Skeletal muscle tissue (tissue), 4 donors: ENCODE measurements around the gene EDAR. TPM values are rescaled to one million over a fixed set of nuclear protein-coding genes. Genes with fewer than 3 reads are reported as not detected.

Source experiments
- H3K27ac ChIP-seq: one replicate; pipeline ENCODE4 v1.7.0; 2013; ENCODE audit warnings: mild to moderate bottlenecking, low read depth, low read length, inconsistent platforms
- H3K27me3 ChIP-seq, 3 donors: one replicate each; pipeline ENCODE4 v1.7.0; 2013; ENCODE audit warnings: low read length in 3 of 3; ENCODE audit not compliant: control insufficient read depth in 3 of 3, insufficient read depth in 3 of 3
- H3K36me3 ChIP-seq, 3 donors: one replicate each; pipeline ENCODE4 v1.7.0; 2013; ENCODE audit warnings: low read length in 3 of 3; ENCODE audit not compliant: control insufficient read depth in 3 of 3, insufficient read depth in 3 of 3
- H3K4me1 ChIP-seq, 3 donors: one replicate each; pipeline ENCODE4 v1.7.0; 2013; ENCODE audit warnings: low read length in 3 of 3, mild to moderate bottlenecking in 3 of 3; ENCODE audit not compliant: control insufficient read depth in 3 of 3, insufficient read depth in 3 of 3
- H3K4me3 ChIP-seq, 3 donors: one replicate each; pipeline ENCODE4 v1.7.0; 2013; ENCODE audit warnings: low read length in 3 of 3
- H3K9ac ChIP-seq, 3 donors: one replicate each; pipeline ENCODE4 v1.7.0; 2013; ENCODE audit warnings: low read length in 3 of 3, mild to moderate bottlenecking in 3 of 3, moderate library complexity in 2 of 3, low read depth in 1 of 3
- H3K9me3 ChIP-seq, 3 donors: one replicate each; pipeline ENCODE4 v1.7.0; 2013; ENCODE audit warnings: low read length in 3 of 3; ENCODE audit not compliant: control insufficient read depth in 3 of 3
- total RNA-seq: library from RNA; depleted of rRNA; stranded (reverse); fragments of >200 nt; gene quantifications from one replicate; pipeline ENCODE4 v1.2.3, GENCODE V29; 2014
- donor health status: Osteomylitis.

EDAR gene
- total RNA-seq, 1 donor from 2014 or later: not detected

DNA sequence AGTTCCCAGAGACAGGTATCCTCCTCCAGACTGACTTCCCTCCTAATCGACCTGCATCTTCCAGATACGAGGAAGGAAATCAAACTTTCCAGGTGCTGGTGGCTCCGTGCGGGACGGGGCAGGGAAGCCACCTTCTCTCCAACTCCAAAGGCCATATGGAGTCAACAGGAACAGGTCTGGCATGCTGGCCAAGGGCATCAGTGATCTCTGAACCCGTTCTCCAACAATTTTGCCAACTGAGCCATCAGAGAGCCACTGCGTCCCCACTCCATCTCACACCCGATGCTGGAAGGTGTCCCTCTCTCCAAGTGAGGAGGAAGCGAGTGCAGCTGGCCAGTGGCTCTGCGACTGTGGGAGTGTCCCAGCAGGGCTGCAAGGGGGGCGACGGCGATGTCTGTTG is 5.4 kb downstream of the EDAR start:
- Histone ChIP-seq H3K4me1 (peaks cover 0 to 9% (median 6%) of the 10 kb centered on the region in 3 donors), H3K9ac (no peak overlapping the region), H3K27me3 (peaks cover 31 to 50% (median 43%) of the 10 kb centered on the region in 3 donors), H3K9me3 (no peaks in the 10 kb centered on the region), H3K4me3 (no peak overlapping the region), H3K36me3 (no peaks in the 10 kb centered on the region), H3K27ac (no peak overlapping the region)

DNA sequence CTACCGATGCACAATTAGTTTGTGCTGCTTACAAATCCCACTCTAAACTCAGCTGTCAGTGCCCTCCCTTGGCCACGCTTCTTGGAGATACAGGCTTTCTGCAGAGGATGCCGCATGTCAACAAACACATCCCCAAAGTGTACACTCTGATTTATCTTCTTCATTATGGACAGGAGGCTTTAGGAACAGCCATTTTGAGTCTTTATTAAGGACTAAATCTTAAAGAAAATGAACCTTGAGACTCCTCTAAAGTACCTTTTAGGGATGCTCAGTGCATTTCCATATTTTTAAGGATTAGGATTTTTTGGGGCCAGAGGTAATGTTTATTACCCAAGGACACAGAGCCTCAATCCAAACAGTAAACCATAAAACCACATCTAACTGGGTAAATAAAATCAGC is 6.0 kb downstream of the EDAR start:
- Histone ChIP-seq H3K4me1 (peaks cover 0 to 4% (median 3%) of the 10 kb centered on the region in 3 donors), H3K4me3 (no peak overlapping the region), H3K36me3 (no peaks in the 10 kb centered on the region), H3K27ac (no peak overlapping the region), H3K9ac (no peak overlapping the region), H3K9me3 (no peaks in the 10 kb centered on the region), H3K27me3 (peaks cover 30 to 45% (median 38%) of the 10 kb centered on the region in 3 donors)

DNA sequence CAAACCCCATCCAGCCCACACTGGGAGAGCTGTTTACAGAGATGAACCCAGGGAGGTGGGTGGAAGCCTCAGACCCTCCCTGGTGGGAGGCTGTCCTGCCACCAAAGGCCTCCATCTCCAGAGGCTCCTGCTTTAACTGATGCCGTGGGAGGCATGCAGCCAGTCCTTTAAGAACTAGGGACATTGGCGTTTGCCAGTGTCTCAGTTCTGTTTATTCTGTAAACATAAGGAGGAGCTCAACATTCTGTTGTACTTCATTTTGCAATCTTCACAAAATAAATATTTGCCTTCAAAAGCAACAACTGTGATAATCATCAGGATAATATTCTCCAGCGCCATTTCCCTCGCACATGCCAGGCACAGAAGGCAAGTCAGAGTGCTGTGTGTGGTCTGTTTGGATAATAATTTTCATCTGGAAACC is 6.8 kb downstream of the EDAR start:
- peaks cover 27 to 39% (median 35%) of the 10 kb centered on the region in 3 donors for H3K27me3 ChIP-seq
- no peak overlapping the region for H3K4me3 ChIP-seq
- no peaks in the 10 kb centered on the region for H3K9me3 ChIP-seq
- no peaks in the 10 kb centered on the region for H3K4me1 ChIP-seq
- no peak overlapping the region for H3K9ac ChIP-seq
- H3K27ac ChIP-seq: no peak overlapping the region
- H3K36me3 ChIP-seq: no peaks in the 10 kb centered on the region

GRCh38 chr2:108981846-108982245 is 7.2 kb downstream of the EDAR start:
- no peak overlapping the region for H3K4me3 ChIP-seq
- H3K9me3 ChIP-seq: no peaks in the 10 kb centered on the region
- H3K9ac ChIP-seq: no peak overlapping the region
- H3K4me1 ChIP-seq: no peaks in the 10 kb centered on the region
- H3K27ac ChIP-seq: no peak overlapping the region
- H3K36me3 ChIP-seq: no peaks in the 10 kb centered on the region
- peaks cover 27 to 35% (median 35%) of the 10 kb centered on the region in 3 donors for H3K27me3 ChIP-seq

GRCh38 chr2:108980076-108980475 is 8.9 kb downstream of the EDAR start:
- no peaks in the 10 kb centered on the region for H3K4me1 ChIP-seq
- H3K9me3 ChIP-seq: no peaks in the 10 kb centered on the region
- H3K36me3 ChIP-seq: no peaks in the 10 kb centered on the region
- H3K27me3 ChIP-seq: peaks cover 21 to 35% (median 27%) of the 10 kb centered on the region in 3 donors
- no peak overlapping the region for H3K9ac ChIP-seq
- H3K4me3 ChIP-seq: no peak overlapping the region
- H3K27ac ChIP-seq: no peak overlapping the region

DNA sequence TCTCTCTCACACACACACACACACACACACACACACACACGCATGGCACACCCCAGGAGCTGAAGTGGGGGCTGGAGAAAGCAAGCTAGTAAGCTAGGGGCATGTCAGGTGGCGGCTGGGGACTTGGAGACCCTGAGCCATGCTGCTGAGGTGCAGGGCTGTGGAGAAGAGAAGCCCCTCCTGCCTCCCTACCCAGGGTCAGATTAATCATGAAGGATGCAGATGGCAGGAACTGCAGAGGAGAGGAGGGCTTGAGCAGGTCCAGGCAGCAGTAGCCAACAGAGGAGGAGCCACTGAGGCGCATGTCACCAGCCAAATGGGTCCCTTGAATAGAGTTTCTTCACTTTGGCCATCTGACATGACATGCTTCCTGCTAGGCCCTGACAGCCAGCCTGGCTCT is 9.6 kb downstream of the EDAR start:
- Histone ChIP-seq H3K4me1 (no peaks in the 10 kb centered on the region), H3K27me3 (peaks cover 25 to 31% (median 26%) of the 10 kb centered on the region in 3 donors), H3K27ac (no peak overlapping the region), H3K4me3 (no peak overlapping the region), H3K9ac (no peak overlapping the region), H3K9me3 (no peaks in the 10 kb centered on the region), H3K36me3 (no peaks in the 10 kb centered on the region)

DNA sequence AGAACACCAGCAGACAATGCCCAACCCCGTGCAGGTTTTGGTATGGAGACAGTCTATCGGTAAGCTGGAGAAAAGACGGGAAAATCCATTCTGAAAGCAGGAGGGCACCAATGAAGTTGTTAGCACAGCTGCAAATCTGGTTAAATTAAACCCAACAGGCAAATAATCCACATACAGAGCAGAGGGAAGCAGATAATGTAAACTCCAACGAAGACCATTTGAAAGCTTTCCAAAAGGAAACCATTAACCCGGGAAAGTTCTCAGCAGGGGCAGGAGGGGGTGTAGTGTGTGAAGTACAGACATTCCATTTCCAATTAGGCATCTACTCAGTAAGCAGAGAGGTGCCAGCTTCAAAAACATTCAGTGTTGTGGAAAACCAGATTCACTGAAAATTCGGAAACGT is 10.3 kb downstream of the EDAR start:
- Histone ChIP-seq H3K27ac (no peak overlapping the region), H3K36me3 (no peaks in the 10 kb centered on the region), H3K9me3 (no peaks in the 10 kb centered on the region), H3K27me3 (peaks cover 20 to 27% (median 24%) of the 10 kb centered on the region in 3 donors), H3K9ac (no peak overlapping the region), H3K4me3 (no peak overlapping the region), H3K4me1 (no peaks in the 10 kb centered on the region)

GRCh38 chr2:108975613-108976435 is 13.2 kb downstream of the EDAR start:
- H3K4me3 ChIP-seq: no peak overlapping the region
- no peak overlapping the region for H3K27ac ChIP-seq

GRCh38 chr2:108974674-108975073 is 14.3 kb downstream of the EDAR start:
- no peak overlapping the region for H3K9ac ChIP-seq
- no peaks in the 10 kb centered on the region for H3K36me3 ChIP-seq
- no peak overlapping the region for H3K27ac ChIP-seq
- H3K27me3 ChIP-seq: peaks cover 4 to 11% (median 9%) of the 10 kb centered on the region in 3 donors
- H3K4me3 ChIP-seq: no peak overlapping the region
- H3K4me1 ChIP-seq: no peaks in the 10 kb centered on the region
- H3K9me3 ChIP-seq: no peaks in the 10 kb centered on the region

More at GRCh38 chr2:108975613-108976435, 13.2 kb downstream of the EDAR start:
- Histone ChIP-seq H3K9ac (no peak overlapping the region), H3K9me3 (no peaks in the 10 kb centered on the region), H3K36me3 (no peaks in the 10 kb centered on the region), H3K27me3 (peaks cover 7 to 15% (median 15%) of the 10 kb centered on the region in 3 donors), H3K4me1 (no peaks in the 10 kb centered on the region)

- Histone ChIP-seq H3K27me3 (peaks cover 0 to 9% (median 7%) of the 10 kb centered on the region in 3 donors), H3K9ac (no peak overlapping the region), H3K36me3 (no peaks in the 10 kb centered on the region), H3K9me3 (no peaks in the 10 kb centered on the region), H3K4me1 (peaks cover 0 to 4% (median 0%) of the 10 kb centered on the region in 3 donors), H3K27ac (no peak overlapping the region), H3K4me3 (no peak overlapping the region)
Observed at GRCh38 chr2:108972663-108973062, 16.4 kb downstream of the EDAR start.
